ENCODE data around the gene PLLP. TPM values are rescaled to one million over a fixed set of nuclear protein-coding genes. Genes with fewer than 3 reads are reported as not detected.

The PLLP gene
- total and polyA plus RNA-seq, 9 of the 15 experiments (the other 6 are each of a cell fraction or from before 2014, with no cell fraction given): 0.09 to 0.96 (median 0.27) TPM

- Histone ChIP-seq H3K9me3 (replicated peaks; ENCODE audit: control insufficient read depth, insufficient read depth, low read depth, low read length) (no peaks in the 10 kb centered on the region), H3K27ac (ENCODE audit: extremely low read depth, low read depth, low read length) (no peak overlapping the region), H3K9me1 (ENCODE audit: control insufficient read depth, insufficient read depth, low read length) (no peaks in the 10 kb centered on the region), H3K36me3 (ENCODE audit: control insufficient read depth, insufficient read depth, low read length) (no peaks in the 10 kb centered on the region), H3K4me3 (no peak overlapping the region), H3K4me2 (ENCODE audit: insufficient read depth, low read length) (no peak overlapping the region), H3K79me2 (ENCODE audit: control insufficient read depth, insufficient read depth, low read length) (no peaks in the 10 kb centered on the region), H3K4me1 (replicated peaks in 1 of 2; ENCODE audit: control insufficient read depth in 2 of 2, insufficient read depth in 2 of 2, low read length in 2 of 2) (peaks cover 39 to 44% of the 10 kb centered on the region in 2 experiments), H2AFZ (ENCODE audit: low read depth, low read length) (no peak overlapping the region), H3K27me3 (ENCODE audit: control insufficient read depth in 2 of 2, insufficient read depth in 2 of 2, low read length in 2 of 2) (no peaks in the 10 kb centered on the region), H4K20me1 (replicated peaks; ENCODE audit: control insufficient read depth, insufficient read depth, low read length) (no peaks in the 10 kb centered on the region), H3K9ac (ENCODE audit: insufficient read depth in 1 of 2, low read depth in 2 of 2, low read length in 2 of 2) (peak overlapping the region in 1 of 2 experiments; percentile 65; a peak in 2 of 4 replicates)
- DNase-seq (ENCODE audit: extremely low read depth in 1 of 4, low spot score in 3 of 4) (no peak), ATAC-seq (no peak), FAIRE-seq (no peak)
- ChIA-PET POLR2A (interaction anchor here (0.8 kb wide), 1 partner anchor 71 kb away, joined by 3 read pairs; no protein-coding TSS in a partner anchor), CTCF (ENCODE audit: low intra/inter-chr PET ratio) (no interaction called here)
- BruUV-seq (replicated peaks): no TSS peak
- intact Hi-C loops (cut with micrococcal nuclease) (no loop called here), in situ Hi-C loops (cut with MboI) (no loop called here)
- 58% methylated on average over 17 of the region's 18 CpGs for WGBS (ENCODE audit: insufficient coverage, low coverage, missing lambda C conversion rate)
- TF ChIP-seq DEAF1 (CRISPR knock-in tag; IDR thresholded peaks at IDR 0.05) (no peak), SRSF3 (IDR thresholded peaks at IDR 0.05; ENCODE audit: insufficient read depth, low read length) (no peak)
These were observed 20.7 kb downstream of the PLLP start for GRCh38 chr16:57263541-57264351.

Measured in K562 (cell line).